ENCODE results near the gene CHRNA4.
A peak's percentile ranks its signal among the peaks of the same experiment; 100 is the strongest.

The CHRNA4 gene

GRCh38 chr20:63322146-63322932 is 38.8 kb downstream of the CHRNA4 start:
- TF ChIP-seq CTCF (conservative IDR thresholded peaks at IDR 0.05; ENCODE audit: low read depth, low read length), result no peak

GRCh38 chr20:63321148-63321831 is 39.9 kb downstream of the CHRNA4 start:
- peak; percentile 5 for DNase-seq (ENCODE audit: low read depth)
- TF ChIP-seq CTCF (conservative IDR thresholded peaks at IDR 0.05; ENCODE audit: low read depth, low read length), result no peak
- H3K4me3 ChIP-seq (ENCODE audit: low read depth, low read length), result no peak overlapping the region

More at GRCh38 chr20:63322146-63322932, 38.8 kb downstream of the CHRNA4 start:
- DNase-seq (ENCODE audit: low read depth), result no peak
- H3K4me3 ChIP-seq (ENCODE audit: low read depth, low read length), result no peak overlapping the region

- DNase-seq (ENCODE audit: low read depth), result no peak
- no peak for TF ChIP-seq CTCF (conservative IDR thresholded peaks at IDR 0.05; ENCODE audit: low read depth, low read length)
- no peak overlapping the region for H3K4me3 ChIP-seq (ENCODE audit: low read depth, low read length)
Observed at GRCh38 chr20:63320616-63321147, 40.5 kb downstream of the CHRNA4 start.

GRCh38 chr20:63320041-63320511 is 41.1 kb downstream of the CHRNA4 start:
- DNase-seq (ENCODE audit: low read depth), result no peak
- no peak overlapping the region for H3K4me3 ChIP-seq (ENCODE audit: low read depth, low read length)
- no peak for TF ChIP-seq CTCF (conservative IDR thresholded peaks at IDR 0.05; ENCODE audit: low read depth, low read length)

GRCh38 chr20:63319164-63320040 is 41.7 kb downstream of the CHRNA4 start:
- DNase-seq (ENCODE audit: low read depth), result no peak
- no peak for TF ChIP-seq CTCF (conservative IDR thresholded peaks at IDR 0.05; ENCODE audit: low read depth, low read length)
- H3K4me3 ChIP-seq (ENCODE audit: low read depth, low read length), result no peak overlapping the region

GRCh38 chr20:63318391-63319163 is 42.6 kb downstream of the CHRNA4 start:
- no peak for DNase-seq (ENCODE audit: low read depth)
- no peak overlapping the region for H3K4me3 ChIP-seq (ENCODE audit: low read depth, low read length)
- no peak for TF ChIP-seq CTCF (conservative IDR thresholded peaks at IDR 0.05; ENCODE audit: low read depth, low read length)

All from choroid plexus epithelial cell (primary cell).